IPS-11a (cell line): ENCODE results near the gene HYAL1.

ENCODE experiments used
- H3K4me3 ChIP-seq: one replicate; pipeline ENCODE4 v1.5.1; 2013; ENCODE audit warnings: low read depth, low read length, control low read depth

HYAL1 gene

DNA sequence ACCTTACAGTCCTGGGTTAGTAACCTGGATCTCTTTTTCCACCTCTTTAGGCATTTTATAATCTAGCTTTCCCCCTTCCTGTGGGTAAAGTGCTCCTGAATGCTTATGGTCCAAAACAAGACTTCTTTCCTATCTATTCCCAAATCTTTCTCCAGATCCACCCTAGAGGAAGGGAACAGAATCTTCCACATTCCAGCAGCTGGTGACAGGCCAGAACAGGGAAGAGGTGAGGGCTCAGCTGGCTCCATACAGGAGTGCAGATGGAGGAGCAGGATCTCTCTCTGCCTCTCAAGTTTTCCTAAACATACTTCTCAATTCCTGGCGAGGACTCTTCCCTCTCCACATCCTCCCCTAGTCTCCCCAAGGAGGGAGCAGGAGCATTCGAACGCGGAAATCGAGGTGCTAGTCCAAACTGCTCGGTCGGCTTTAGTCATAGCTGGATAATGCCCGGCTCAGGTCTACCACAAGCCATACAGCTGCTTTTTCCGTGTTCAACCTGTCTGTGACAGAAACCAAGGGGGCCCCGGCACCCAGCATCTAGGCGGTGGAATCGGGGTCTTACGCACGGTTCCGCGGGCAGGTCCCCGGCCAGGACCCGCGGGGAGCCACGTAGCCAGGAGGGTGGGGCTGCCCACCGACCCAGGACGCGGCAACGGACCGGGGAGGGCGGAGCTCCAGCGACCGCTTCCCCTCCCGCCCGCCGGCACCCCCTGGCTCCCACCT is 33.2 kb upstream of the HYAL1 start:
- peak overlapping the region; percentile 85 for H3K4me3 ChIP-seq

DNA sequence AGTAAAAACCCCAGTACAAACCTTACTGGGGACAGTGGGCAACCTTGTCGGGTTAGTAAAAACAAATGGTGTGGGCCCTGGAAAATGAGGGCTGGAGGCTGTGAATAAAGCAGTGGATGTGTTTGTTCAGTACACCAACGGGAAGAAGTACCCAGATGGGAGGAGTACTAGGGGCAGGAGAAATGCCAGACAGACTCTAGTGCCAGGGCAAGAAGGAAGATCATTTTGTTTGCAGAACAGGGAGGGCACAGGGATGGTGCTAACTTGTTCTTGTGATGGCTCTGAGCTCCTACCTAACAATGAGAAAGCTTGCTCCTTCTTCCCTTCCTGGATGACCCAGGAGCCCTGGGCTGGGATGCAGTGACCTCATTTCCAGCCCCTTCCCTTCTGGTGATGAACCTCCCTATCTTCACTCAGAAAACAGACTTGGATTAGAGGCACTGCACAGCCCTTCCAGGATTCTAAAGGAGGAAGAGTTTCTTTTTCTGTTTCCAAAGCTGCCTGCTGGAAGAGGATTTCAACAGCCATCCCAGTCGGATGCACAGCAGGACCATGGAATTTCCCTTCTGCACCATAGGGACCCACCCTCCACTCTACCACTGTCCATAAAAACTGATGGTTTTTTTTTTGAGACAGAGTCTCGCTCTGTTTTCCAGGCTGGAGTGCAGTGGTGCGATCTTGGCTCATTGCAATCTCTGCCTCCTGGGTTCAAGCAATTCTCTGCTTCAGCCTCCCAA is 31.1 kb upstream of the HYAL1 start:
- H3K4me3 ChIP-seq = no peak overlapping the region

GRCh38 chr3:50333744-50334328 is 30.5 kb upstream of the HYAL1 start:
- no peak overlapping the region for H3K4me3 ChIP-seq

- no peak overlapping the region for H3K4me3 ChIP-seq
Measured at GRCh38 chr3:50331364-50331907, 28.1 kb upstream of the HYAL1 start.

GRCh38 chr3:50330330-50330729 is 27.0 kb upstream of the HYAL1 start:
- no peak overlapping the region for H3K4me3 ChIP-seq

- H3K4me3 ChIP-seq = peak within 1 kb of the TSS; percentile 94
Measured at GRCh38 chr3:50327943-50328691, 24.7 kb upstream of the HYAL1 start, which contains the start of gene TUSC2. TUSC2 (minus strand) TSS chr3:50328223; CDS start chr3:50328099, 124 bp downstream.

- H3K4me3 ChIP-seq = peak overlapping the region; percentile 94
Measured at GRCh38 chr3:50327129-50327528, 23.8 kb upstream of the HYAL1 start.

DNA sequence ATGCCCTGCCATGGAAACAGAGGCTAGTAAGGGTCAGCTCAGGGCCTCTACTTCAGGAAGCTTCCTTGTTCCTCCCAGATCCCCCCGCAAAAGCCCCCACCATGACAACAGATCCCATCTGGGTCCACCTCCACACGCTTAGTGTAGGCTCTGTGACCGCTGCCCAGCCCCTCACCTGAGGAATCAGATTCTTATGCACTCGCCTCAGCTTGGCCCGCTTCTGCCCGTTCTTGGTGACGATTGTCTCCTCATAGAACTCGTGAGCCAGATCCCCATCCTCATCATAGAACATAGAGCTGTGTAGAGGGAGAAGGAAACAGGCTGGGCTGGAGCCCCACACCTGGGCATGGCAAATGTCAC is 22.8 kb upstream of the HYAL1 start:
- no peak overlapping the region for H3K4me3 ChIP-seq

- H3K4me3 ChIP-seq = no peak overlapping the region
Measured at GRCh38 chr3:50325497-50326181, 22.3 kb upstream of the HYAL1 start.

DNA sequence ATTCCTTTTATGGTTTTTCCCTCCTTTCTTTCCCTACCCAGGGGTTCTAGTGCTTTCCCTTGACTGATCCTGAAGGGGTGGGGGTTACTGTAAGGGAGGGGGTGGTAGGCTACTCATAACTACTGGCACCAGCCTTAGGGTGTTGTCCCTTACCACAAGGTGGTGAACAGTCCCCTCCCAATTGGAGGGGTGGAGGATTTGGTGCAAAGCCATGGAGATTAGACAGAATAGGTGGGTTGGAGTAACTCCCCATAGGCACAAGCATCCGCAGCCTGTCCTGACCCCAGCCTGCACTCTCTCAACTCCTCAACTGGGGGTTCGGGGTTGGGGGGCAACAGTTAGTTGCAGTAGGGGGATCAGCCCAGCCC is 21.7 kb upstream of the HYAL1 start:
- H3K4me3 ChIP-seq = no peak overlapping the region

DNA sequence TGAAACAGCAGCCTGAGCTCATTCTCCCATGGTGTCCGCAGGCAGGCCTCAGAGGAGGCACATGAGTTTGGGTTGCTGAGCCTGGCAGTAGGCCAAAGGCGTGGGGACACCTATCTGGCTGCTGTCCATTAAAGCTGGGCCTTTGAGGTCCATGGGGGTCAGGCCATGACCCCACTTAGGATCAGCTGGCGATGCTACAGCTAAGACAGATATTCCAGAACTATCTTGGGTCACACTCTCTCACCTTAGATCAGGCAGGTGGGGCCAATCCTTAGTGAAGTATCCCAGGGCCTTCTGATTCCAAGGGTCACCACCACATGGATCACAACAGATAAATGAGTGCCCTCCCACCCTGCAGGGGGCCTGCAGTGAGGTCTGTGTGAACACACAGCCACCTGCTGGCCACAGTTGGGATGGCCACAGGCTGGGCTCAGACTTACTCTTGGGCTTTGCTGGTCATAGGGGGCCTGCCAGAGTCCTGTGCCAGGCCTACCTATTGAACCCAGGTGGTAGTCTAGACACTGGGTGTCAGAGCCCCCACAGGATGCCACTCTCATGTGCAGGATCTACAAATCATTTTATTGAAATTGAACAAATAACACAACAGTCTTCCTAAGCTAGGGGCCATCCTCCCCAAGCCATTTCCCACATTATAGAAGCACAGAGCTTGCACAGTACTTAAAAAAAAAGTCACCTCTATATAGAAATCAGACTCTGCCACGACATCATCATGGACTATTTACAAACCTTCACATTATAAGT is 21.2 kb upstream of the HYAL1 start:
- no peak overlapping the region for H3K4me3 ChIP-seq

GRCh38 chr3:50323614-50324199 is 20.3 kb upstream of the HYAL1 start:
- H3K4me3 ChIP-seq = no peak overlapping the region

GRCh38 chr3:50323092-50323600 is 19.8 kb upstream of the HYAL1 start:
- H3K4me3 ChIP-seq = no peak overlapping the region

GRCh38 chr3:50322386-50323091 is 19.2 kb upstream of the HYAL1 start, which contains the start of gene HYAL2:
HYAL2 (minus strand) TSS chr3:50322745; CDS start chr3:50320489, 2,256 bp downstream.
- peak within 1 kb of the TSS; percentile 82 for H3K4me3 ChIP-seq

DNA sequence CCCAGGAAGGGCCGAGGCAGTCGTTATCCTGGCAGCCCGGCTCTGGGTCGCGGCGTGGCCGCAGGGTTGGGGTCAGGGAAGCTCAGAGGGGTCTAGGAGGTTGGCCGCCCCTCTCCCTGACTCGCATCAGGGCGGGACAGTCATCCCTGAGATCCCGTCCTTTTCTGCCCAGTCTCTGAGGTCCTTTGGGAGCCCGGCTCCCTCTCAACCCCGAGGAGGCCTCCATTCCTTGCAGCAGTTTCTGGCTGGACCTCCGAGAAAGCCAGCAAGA is 18.7 kb upstream of the HYAL1 start:
- H3K4me3 ChIP-seq = peak overlapping the region; percentile 82

- peak overlapping the region; percentile 82 for H3K4me3 ChIP-seq
Measured at GRCh38 chr3:50321336-50322114, 18.2 kb upstream of the HYAL1 start.

DNA sequence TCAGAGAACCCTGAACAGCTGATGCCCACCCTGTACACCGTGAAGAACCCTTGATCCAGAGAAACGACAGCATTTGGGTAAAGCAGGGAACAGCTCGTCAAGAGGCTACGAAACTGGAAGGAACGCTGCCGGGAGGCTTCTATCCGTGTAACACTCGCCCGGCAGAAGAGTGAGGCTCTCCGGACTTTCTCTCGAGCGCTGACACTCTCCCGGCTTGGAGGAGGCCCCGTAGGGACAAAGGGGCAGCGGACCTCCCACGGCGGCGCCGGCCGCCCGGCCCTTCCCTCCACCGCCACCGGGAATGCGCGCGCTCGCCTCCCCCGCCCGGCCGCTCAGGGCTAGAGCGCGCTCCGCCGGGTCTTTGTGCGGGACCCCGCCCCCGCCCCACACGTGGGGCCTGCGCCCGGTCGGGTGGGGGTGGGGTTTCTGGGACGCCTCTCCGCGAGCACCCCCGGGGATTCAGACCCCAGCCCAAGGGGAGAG is 17.5 kb upstream of the HYAL1 start:
- peak overlapping the region; percentile 82 for H3K4me3 ChIP-seq
